Mesothelial cell of epicardium (in vitro differentiated cells): ENCODE measurements around the gene XIST. TPM values are rescaled to one million over a fixed set of nuclear protein-coding genes. Genes with fewer than 3 reads are reported as not detected.

Experiments used
- DNase-seq, 2 experiments: peaks; one replicate each; pipeline ENCODE4 v3.0.0; 2021; ENCODE audit warnings: low spot score in 2 of 2; ENCODE audit not compliant: unreplicated experiment in 2 of 2
- H3K27ac Mint-ChIP-seq: 2 replicates; pipeline ENCODE4 v1.8.0; 2021; ENCODE audit warnings: mixed read lengths
- H3K27me3 Mint-ChIP-seq: 2 replicates; pipeline ENCODE4 v1.8.0; 2021; ENCODE audit warnings: low read depth, mixed read lengths
- H3K36me3 Mint-ChIP-seq: 2 replicates; pipeline ENCODE4 v1.8.0; 2021; ENCODE audit warnings: mixed read lengths
- H3K4me1 Mint-ChIP-seq: 2 replicates; pipeline ENCODE4 v1.8.0; 2021; ENCODE audit warnings: mixed read lengths
- H3K4me3 Mint-ChIP-seq: 2 replicates; pipeline ENCODE4 v1.8.0; 2021; ENCODE audit warnings: mild to moderate bottlenecking, moderate library complexity, mixed read lengths
- H3K9me3 Mint-ChIP-seq: 2 replicates; pipeline ENCODE4 v1.8.0; 2021; ENCODE audit warnings: mixed read lengths
- total RNA-seq: library from RNA; stranded (reverse); gene quantifications from 3 replicates; pipeline ENCODE4 v1.2.1, GENCODE V29; 2021
- TF ChIP-seq, protein P1 (sequence below): fragments of 200-600 bp; sonication (generic); IDR thresholded peaks from one replicate; pipeline ENCODE4 v1.5.0; 2021; ENCODE audit warnings: antibody characterized with exemption; ENCODE audit not compliant: unreplicated experiment

The XIST gene
- total RNA-seq, 1 donor from 2014 or later, result 0.07 TPM

DNA sequence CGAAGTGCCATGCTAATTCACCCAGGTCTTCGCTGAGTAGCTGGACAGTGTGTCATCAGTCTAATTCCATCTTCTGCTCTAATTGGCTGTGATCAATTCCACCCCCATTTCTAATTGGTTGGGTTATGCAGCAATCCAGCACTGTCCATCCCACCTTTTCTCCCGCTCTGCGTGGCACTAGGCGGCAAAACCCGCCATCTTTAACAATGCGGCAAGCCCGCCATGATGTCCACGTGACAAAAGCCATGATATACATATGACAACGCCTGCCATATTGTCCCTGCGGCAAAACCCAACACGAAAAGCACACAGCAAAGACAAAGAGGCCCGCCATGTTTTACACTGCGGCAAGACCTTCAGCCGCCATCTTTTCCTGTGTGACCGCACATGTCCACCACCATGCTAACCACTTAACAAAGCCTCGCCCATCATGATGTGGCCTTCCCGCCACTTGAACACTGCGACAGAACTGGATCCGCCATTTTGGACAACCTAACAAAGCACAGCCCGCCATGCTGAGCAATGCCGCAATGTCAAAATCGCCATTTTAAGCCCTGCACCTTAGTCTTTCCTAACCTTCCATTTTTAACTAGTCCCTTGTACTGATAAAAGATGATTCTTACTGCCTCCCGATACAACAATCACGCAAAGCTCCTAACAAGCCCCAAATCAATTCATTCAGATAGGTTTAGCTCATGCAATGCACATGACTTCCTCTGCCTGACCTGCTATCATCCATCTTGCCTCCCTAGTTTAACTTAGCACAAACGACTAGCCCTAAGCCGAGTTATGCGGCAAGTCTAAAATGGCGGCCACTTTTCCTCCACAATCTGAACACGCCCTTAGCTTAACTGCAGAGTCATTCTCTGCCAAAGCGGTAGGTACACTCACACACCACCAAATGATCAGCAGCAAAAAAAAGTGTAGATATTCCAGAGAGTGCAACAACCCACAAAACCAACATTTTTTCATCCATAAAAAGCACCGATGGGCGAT lies 1.2 kb downstream of the XIST start:
- Mint-ChIP-seq H3K9me3 (peaks cover 5% of the 10 kb centered on the region), H3K36me3 (no peaks in the 10 kb centered on the region), H3K27ac (no peak overlapping the region), H3K27me3 (no peaks in the 10 kb centered on the region), H3K4me1 (peaks cover 6% of the 10 kb centered on the region), H3K4me3 (no peak overlapping the region)
- no peak for DNase-seq
- TF ChIP-seq, protein P1, sequence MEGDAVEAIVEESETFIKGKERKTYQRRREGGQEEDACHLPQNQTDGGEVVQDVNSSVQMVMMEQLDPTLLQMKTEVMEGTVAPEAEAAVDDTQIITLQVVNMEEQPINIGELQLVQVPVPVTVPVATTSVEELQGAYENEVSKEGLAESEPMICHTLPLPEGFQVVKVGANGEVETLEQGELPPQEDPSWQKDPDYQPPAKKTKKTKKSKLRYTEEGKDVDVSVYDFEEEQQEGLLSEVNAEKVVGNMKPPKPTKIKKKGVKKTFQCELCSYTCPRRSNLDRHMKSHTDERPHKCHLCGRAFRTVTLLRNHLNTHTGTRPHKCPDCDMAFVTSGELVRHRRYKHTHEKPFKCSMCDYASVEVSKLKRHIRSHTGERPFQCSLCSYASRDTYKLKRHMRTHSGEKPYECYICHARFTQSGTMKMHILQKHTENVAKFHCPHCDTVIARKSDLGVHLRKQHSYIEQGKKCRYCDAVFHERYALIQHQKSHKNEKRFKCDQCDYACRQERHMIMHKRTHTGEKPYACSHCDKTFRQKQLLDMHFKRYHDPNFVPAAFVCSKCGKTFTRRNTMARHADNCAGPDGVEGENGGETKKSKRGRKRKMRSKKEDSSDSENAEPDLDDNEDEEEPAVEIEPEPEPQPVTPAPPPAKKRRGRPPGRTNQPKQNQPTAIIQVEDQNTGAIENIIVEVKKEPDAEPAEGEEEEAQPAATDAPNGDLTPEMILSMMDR, result no peak

DNA sequence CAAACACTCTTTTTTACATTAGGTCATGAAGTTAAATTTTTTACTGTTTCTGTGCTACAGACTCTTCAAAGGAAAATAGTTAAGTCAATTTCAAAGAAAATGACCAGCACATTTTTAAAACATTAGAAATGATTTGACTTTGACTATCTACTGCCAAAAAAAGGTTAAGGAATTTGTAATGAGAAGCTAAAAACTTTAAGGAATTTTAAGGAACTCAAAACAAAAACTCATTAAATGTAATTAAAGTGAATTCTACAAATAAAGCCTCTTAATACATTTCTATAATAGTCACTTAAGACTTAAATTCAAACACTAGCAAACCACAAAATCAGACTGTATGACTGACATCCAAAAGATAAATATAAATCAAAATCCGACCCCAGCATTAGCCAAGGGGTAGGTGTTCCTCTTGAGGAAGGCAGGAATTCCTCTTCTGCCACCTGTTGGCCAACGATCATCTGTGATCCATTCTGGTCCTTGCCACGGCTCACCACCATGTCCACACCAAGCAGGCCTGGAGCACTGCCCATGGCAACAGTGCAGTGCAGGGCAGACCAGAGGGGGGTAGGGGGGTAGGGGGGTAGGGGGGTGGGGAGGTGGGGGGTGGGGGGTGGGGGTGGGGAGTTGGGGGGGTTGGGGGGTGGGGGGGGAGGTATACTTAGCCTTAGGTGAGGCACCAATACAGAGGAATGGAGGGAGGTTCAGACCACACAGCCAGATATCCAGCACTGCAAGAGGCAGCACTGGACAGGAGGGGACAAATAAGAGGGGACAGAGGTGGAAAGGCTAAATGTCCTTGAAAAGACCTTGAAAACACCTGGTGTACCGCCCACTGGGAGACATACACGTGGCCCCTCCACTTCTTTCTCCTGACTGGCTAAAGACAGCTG lies 2.1 kb downstream of the XIST start:
- Mint-ChIP-seq H3K27ac (no peak overlapping the region), H3K4me3 (no peak overlapping the region), H3K27me3 (no peaks in the 10 kb centered on the region), H3K9me3 (peaks cover 5% of the 10 kb centered on the region), H3K4me1 (no peaks in the 10 kb centered on the region), H3K36me3 (no peaks in the 10 kb centered on the region)
- DNase-seq, result no peak
- TF ChIP-seq, protein P1, result no peak

DNA sequence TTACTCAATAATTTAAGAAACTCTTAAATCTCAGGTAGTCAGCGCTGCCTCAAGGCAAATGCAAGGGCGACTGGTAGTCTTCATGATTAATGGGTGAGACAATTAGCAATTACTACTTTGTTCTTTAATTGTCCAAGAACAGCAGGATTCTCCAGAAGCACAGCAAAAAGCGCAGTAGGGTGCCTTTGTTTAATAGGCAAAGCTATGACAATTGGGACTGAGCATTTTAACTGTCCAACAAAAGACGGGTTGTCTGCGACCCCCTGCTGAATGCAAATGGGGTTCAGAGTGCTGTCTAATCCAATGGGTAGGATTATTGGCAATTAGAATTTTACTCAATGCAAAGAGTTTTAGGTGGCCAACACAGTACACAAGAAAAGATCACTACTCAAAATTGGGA lies 3.4 kb downstream of the XIST start:
- H3K9me3 Mint-ChIP-seq, result peaks cover 5% of the 10 kb centered on the region
- no peaks in the 10 kb centered on the region for H3K4me1 Mint-ChIP-seq
- TF ChIP-seq, protein P1, result no peak
- H3K27ac Mint-ChIP-seq, result no peak overlapping the region
- H3K4me3 Mint-ChIP-seq, result no peak overlapping the region
- DNase-seq, result no peak
- H3K27me3 Mint-ChIP-seq, result no peaks in the 10 kb centered on the region
- no peaks in the 10 kb centered on the region for H3K36me3 Mint-ChIP-seq

DNA sequence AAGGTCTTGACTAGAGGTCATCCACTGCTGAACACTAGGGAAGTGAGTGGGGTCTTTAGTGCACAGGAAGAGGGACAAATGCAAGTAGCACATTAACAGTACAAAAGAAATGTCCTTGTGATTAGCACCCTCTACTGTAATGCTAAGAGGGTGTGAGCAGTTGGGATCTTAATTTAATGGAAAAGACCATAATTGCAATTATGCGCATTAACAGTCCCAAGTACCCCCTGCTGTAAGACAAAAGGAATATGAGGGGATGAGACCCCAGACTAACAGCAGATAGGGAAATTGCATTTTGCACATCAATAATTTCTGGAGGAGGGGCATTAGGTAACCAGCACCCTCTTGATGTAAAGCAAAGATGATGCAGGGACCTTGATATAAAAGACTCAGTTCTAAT lies 4.5 kb downstream of the XIST start:
- peaks cover 5% of the 10 kb centered on the region for H3K9me3 Mint-ChIP-seq
- H3K4me3 Mint-ChIP-seq, result no peak overlapping the region
- no peak for DNase-seq
- H3K27ac Mint-ChIP-seq, result no peak overlapping the region
- TF ChIP-seq, protein P1, result no peak
- no peaks in the 10 kb centered on the region for H3K27me3 Mint-ChIP-seq
- no peaks in the 10 kb centered on the region for H3K4me1 Mint-ChIP-seq
- no peaks in the 10 kb centered on the region for H3K36me3 Mint-ChIP-seq

DNA sequence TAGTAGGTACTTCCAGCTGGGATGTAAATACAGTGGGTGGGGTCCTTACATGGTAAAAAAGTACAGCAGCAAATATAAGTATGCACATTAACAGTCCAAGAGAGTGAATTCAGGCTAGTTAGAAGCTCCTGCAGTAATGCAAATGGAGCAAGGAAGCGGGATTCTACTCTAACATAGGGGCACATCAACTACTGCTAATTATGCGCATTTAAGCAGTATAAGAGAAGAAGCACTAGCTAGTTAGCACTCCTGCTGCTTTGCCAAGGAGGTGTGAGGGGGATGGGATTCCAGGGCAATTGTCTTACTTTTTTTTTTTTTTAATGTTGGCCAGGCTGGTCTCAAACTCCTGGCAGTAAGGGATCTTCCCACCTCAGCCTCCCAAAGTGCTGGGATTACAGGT lies 5.4 kb downstream of the XIST start:
- H3K4me3 Mint-ChIP-seq, result no peak overlapping the region
- TF ChIP-seq, protein P1, result no peak
- H3K27ac Mint-ChIP-seq, result no peak overlapping the region
- no peaks in the 10 kb centered on the region for H3K36me3 Mint-ChIP-seq
- no peaks in the 10 kb centered on the region for H3K27me3 Mint-ChIP-seq
- no peak for DNase-seq
- H3K4me1 Mint-ChIP-seq, result no peaks in the 10 kb centered on the region
- H3K9me3 Mint-ChIP-seq, result peaks cover 5% of the 10 kb centered on the region
